AML-193 (cell line): ENCODE results near the gene FSHR.

Experiments used
- DNase-seq, 2 experiments: peaks; one replicate each; lab custom pipeline; 2025; lab: John Stamatoyannopoulos, UW

FSHR gene

GRCh38 chr2:49154140-49154539 is at the start of gene FSHR:
FSHR (minus strand) TSS chr2:49154515; CDS start chr2:49154417, 98 bp downstream.
- DNase-seq = no peak

GRCh38 chr2:49199266-49199665 is 45.0 kb upstream of the FSHR start:
- no peak for DNase-seq

- DNase-seq = no peak
Measured at GRCh38 chr2:49194701-49195100, 40.4 kb upstream of the FSHR start.

- no peak for DNase-seq
Measured at GRCh38 chr2:49192036-49192435, 37.7 kb upstream of the FSHR start.

GRCh38 chr2:49189512-49190225 is 35.4 kb upstream of the FSHR start:
- DNase-seq = no peak

- DNase-seq = no peak
Measured at GRCh38 chr2:49186050-49186648, 31.8 kb upstream of the FSHR start.

GRCh38 chr2:49178656-49179055 is 24.3 kb upstream of the FSHR start:
- no peak for DNase-seq

GRCh38 chr2:49177194-49177593 is 22.9 kb upstream of the FSHR start:
- DNase-seq = no peak

GRCh38 chr2:49175831-49176230 is 21.5 kb upstream of the FSHR start:
- no peak for DNase-seq

GRCh38 chr2:49174750-49175149 is 20.4 kb upstream of the FSHR start:
- no peak for DNase-seq

- DNase-seq = no peak
Measured at GRCh38 chr2:49167131-49167530, 12.8 kb upstream of the FSHR start.

- no peak for DNase-seq
Measured at GRCh38 chr2:49165662-49166061, 11.3 kb upstream of the FSHR start.

GRCh38 chr2:49164729-49165128 is 10.4 kb upstream of the FSHR start:
- DNase-seq = no peak

GRCh38 chr2:49162151-49162550 is 7.8 kb upstream of the FSHR start:
- DNase-seq = no peak

GRCh38 chr2:49154891-49155290 is 576 bp upstream of the FSHR start:
- DNase-seq = no peak

GRCh38 chr2:49153252-49153651 is 1.1 kb downstream of the FSHR start:
- no peak for DNase-seq

- DNase-seq = no peak
Measured at GRCh38 chr2:49152824-49153223, 1.5 kb downstream of the FSHR start.

GRCh38 chr2:49146401-49146800 is 7.9 kb downstream of the FSHR start:
- no peak for DNase-seq

- no peak for DNase-seq
Measured at GRCh38 chr2:49131801-49132200, 22.5 kb downstream of the FSHR start.

- DNase-seq = no peak
Measured at GRCh38 chr2:49129034-49129433, 25.3 kb downstream of the FSHR start.

GRCh38 chr2:49123600-49123999 is 30.7 kb downstream of the FSHR start:
- no peak for DNase-seq

GRCh38 chr2:49122107-49122506 is 32.2 kb downstream of the FSHR start:
- no peak for DNase-seq

GRCh38 chr2:49113046-49113445 is 41.3 kb downstream of the FSHR start:
- no peak for DNase-seq

- DNase-seq = no peak
Measured at GRCh38 chr2:49111456-49111855, 42.9 kb downstream of the FSHR start.
